ENCODE data around the gene ZNF407.

The ZNF407 gene

DNA sequence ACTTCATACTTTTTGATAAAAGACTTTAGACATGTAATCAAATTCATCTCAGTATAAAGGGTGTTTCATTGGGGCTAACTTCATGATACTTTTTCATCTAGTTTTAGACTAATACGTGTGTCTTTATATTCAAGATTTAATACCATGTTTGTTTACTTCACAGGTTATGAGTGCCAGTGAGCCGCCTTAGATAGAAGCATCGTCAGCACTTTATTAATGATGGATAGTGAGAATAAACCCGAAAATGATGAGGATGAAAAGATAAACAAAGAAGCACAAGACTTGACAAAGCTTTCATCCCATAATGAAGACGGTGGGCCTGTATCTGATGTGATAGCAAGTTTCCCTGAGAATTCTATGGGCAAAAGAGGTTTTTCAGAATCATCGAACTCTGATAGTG, 33.1 kb downstream of the ZNF407 start:
- no peak for DNase-seq

DNA sequence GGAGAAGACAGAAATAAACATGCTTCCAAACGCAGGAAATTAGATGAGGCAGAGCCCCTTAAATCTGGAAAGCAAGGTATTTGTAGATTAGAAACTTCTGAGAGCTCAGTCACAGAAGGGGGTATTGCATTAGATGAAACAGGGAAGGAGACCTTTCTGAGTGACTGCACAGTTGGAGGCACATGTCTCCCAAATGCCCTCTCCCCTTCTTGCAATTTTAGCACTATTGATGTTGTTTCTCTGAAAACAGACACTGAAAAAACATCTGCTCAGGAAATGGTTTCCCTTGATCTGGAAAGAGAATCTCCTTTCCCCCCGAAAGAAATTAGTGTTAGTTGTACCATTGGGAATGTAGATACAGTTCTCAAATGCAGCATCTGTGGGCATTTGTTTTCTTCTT, 33.5 kb downstream of the ZNF407 start:
- no peak for DNase-seq

DNA sequence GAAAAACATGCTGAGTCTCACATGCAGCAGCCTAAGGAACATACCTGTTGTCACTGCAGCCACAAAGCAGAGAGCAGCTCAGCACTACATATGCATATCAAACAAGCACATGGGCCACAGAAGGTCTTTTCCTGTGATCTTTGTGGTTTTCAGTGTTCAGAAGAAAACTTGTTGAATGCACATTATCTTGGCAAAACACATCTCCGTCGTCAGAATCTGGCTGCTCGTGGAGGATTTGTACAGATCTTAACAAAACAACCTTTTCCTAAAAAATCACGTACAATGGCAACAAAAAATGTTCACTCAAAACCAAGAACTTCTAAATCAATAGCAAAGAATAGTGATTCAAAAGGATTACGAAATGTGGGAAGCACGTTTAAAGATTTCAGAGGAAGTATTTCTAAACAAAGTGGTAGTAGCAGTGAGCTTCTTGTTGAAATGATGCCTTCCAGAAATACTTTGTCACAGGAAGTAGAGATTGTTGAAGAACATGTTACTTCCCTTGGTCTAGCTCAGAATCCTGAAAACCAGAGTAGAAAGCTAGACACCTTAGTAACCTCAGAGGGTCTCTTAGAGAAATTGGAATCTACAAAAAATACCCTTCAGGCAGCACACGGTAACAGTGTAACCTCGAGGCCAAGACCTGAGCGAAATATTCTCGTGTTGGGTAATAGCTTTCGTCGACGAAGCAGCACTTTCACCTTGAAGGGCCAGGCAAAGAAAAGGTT, 34.1 kb downstream of the ZNF407 start:
- peak in 1 of 5 experiments; percentile 87 for DNase-seq

DNA sequence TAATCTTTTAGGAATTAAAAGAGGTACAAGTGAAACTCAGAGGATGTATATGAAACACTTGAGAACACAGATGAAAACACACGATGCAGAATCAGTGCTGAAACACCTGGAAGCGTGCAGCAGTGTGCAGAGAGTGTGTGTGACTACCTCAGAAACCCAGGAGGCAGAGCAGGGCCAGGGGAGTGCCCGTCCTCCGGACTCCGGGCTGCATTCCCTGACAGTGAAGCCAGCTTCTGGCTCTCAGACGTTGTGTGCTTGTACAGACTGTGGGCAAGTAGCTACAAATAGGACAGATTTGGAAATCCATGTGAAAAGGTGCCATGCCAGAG, 34.6 kb downstream of the ZNF407 start:
- DNase-seq = no peak

DNA sequence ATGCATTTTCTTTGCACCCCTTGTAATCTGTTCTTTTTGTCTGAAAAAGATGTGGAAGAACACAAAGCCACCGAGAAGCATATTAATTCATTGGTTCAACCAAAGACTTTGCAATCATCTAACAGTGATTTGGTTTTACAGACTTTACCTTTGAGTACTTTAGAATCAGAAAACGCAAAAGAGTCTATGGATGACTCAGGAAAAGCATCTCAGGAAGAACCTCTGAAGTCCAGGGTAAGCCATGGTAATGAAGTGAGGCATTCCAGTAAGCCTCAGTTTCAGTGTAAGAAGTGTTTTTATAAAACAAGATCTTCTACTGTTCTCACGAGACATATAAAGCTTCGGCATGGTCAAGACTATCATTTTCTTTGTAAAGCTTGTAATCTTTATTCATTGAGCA, 35.2 kb downstream of the ZNF407 start:
- DNase-seq = no peak

DNA sequence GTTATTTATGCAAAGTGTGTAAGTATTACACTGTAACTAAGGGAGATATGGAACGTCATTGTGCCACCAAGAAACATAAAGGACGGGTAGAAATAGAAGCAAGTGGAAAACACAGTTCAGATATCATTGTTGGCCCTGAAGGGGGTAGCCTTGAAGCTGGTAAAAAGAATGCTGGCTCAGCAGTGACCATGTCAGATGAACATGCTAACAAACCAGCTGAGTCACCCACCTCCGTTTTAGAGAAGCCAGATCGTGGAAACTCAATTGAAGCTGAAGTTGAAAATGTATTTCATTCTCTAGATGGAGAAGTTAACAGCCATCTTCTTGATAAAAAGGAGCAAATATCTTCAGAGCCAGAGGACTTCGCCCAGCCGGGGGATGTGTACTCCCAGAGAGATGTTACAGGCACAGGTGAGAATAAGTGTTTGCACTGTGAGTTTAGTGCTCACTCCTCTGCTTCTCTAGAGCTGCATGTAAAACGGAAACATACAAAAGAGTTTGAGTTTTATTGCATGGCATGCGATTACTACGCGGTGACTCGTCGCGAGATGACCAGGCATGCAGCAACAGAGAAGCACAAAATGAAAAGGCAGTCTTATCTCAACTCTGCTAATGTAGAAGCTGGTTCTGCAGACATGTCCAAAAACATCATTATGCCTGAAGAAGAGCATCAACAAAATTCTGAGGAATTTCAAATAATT, 36.1 kb downstream of the ZNF407 start:
- DNase-seq = no peak

DNA sequence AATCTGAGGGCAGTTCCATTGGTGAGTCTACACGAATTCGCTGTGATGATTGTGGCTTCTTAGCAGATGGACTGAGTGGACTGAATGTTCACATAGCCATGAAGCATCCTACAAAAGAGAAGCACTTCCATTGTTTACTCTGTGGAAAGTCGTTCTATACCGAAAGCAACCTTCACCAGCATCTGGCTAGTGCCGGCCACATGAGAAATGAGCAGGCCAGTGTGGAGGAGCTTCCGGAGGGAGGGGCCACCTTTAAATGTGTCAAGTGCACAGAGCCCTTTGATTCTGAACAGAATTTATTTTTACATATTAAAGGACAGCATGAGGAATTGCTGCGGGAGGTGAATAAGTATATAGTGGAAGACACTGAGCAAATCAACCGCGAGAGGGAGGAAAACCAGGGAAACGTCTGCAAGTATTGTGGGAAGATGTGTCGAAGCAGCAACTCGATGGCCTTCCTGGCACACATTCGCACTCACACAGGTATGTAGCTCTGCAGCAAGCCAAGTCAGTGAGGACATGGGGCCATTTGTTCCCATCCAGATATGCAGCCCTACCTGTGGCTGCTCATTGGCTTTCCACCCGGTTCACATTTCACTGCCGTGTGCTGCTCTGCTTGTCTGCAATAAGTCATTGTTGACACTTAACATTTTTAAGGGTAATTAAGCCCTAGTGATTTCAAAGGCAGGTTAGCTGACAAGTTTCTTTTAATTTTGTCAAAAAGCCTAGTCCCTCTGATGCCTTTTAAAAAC, 37.7 kb downstream of the ZNF407 start:
- no peak for DNase-seq

DNA sequence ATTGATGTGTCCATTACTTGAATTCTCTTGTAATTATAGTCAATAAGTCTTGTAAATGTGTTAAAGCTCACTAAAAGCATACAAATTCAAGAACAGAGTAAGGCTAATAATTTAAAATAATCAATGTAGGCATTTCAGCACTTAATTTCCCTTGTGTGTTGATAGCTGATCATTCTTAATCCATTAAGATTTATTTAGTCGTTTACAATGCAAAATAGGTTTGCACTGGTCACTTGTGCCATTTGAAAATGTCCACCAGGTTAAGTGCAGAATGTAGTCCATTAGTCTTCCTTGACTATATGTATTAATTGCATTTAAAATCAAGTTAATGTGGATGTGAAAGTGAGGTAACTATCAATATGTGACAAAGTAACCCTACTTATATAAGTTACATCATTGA, 39.4 kb downstream of the ZNF407 start:
- DNase-seq = no peak

DNA sequence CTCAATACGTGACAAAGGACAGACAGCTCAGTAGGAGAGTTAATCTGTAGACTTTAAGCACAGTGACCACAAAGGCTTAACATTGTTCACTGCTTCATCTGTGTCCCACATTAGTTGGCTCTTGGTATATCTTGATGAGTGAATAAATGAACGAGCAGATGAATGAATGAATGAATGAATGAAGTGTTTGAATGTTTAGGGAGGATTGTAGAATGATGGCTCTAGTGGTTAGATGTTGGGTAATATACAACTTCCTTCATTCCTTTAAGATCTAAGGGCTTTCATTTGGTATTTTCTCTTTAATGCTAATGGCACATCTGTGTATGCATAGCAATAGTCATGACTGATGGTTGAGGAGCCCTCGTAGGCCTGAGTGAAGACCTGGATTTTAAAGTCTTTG, 40.5 kb downstream of the ZNF407 start:
- no peak for DNase-seq

DNA sequence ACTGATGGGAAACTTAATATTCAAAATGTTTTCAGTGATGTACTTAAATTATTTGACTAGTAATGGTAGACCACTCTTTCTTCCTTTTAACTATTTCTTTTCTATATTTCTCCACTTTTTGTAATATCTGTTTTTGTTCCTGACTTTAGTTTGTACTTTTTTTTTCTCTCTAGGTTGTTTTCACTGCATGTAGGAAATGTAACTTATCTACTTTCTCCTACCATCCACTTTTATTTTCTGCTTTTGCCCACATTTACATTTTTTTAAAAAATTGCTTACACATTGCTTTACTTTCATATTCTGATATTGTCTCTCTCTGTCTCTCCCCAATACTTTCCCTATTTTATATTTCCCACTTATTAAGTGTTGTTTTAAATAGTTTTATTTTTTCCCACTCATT, 47.0 kb downstream of the ZNF407 start:
- no peak for DNase-seq

DNA sequence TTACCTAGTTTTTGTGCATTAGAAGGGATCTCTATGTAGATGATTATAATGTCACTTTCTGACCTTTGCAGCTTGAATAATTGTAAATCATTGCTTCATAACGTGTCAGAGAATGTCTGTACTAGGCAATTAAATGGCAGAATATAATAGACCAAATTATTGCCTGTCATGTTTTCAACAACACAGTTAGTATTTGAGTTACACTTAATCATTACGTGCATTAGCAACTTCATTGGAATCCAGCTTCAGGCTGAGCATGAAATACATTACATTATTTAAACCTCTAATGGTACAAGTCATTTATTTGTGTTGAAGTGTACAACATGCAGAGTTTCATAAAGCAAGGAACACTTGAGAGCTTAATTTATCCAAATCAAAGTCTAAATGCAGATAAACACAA, 48.0 kb downstream of the ZNF407 start:
- no peak for DNase-seq

DNA sequence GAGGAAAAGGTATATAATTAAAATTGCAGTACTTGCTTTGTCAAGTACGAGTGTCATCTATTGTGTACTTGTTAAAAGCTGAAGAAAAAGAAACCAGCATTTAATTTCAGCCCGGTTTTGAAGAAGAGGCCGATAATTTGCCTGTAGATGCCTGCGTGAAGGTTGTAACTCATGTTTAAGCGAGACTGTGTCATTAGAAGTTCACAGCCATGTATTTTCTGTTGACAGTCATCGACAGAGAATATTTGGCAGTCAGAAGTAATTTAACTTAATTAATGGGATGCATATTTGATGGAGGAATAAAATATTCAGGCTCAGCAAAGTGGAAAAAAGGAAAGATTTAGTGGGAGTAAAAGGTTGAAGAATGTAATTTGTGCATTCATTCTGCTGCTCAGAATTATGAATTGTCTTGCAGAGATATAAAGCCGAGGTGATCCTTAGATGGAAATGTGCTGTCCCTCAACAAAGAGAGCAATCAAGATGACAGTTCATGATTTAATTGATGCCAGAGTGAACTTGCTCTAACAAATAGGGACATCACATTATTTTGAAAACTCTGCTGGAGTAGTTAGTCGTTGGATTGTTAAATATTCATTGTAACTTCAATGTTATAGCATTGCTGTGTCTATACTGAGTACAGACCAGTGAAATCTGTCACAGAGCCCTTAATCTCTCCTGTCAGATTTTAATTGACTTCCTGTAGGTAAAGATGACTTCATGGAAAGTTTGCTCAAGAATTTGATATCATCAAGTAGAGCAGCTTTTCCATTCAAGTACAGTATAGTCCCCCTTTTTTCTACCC, 53.9 kb downstream of the ZNF407 start:
- peak in 1 of 5 experiments; percentile 12 for DNase-seq

DNA sequence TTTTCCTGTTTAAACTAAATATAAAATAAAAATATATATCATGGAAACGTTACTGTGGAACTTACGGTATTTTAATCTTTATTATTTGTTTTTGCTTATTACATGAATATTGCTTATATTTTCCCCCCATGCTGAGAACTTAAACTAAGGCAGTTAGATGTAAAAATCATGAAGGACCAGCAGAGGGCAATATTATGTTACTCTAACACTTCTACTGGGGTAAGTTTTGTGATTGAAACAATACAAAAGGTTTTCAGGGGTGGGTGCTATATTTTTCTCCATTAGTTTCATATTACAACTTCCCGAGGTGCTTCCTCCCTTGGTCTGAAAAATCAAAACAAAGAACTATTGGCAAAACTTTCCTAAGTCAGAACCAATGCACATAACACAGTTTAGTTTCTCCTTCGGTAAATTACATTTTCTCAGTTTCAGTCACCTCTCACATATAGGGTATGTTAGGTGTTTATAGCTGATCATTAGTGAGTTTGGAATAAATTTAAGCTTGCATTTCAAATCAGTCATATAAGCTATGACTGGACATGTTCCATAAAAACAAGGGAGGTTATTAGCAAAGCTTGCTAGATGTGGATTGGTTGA, 54.8 kb downstream of the ZNF407 start:
- peak in 1 of 5 experiments; percentile 48 for DNase-seq

DNA sequence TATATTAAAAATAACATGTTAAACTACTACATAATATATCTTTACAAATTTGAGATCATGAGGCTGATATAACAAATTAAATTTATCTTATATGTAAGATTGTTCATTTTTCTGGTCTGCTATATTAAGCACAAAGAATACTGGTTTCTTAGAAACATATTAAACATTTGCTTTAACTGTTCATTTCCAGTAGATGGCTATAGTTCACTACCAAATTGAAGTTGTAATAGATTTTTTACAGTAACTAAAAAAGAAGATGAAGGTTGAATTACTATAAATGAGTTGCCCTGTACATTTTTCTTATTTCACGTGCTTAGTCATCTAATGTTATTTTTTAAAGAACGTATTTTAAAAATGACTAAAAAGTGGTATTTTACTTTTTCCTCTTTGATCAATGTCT, 57.0 kb downstream of the ZNF407 start:
- DNase-seq = peak in 1 of 5 experiments; percentile 36

DNA sequence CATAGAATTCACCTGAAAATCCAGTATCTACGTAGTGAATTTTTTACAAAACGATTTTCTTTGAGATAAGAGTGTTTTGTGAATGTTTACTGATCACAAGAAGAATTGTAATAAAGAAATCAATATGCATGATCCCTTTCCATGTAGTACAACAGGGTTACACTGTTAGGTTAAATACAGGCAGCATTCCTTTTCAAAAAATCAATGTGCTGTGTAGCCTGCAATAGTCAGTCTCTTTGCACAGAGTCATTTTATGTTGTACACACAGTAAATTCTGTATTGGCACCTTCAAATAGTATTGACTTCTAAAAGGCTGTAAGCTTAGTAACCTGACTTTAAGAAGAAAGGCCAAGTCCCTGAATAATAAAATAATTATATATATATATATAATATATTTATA, 63.3 kb downstream of the ZNF407 start:
- DNase-seq = no peak

DNA sequence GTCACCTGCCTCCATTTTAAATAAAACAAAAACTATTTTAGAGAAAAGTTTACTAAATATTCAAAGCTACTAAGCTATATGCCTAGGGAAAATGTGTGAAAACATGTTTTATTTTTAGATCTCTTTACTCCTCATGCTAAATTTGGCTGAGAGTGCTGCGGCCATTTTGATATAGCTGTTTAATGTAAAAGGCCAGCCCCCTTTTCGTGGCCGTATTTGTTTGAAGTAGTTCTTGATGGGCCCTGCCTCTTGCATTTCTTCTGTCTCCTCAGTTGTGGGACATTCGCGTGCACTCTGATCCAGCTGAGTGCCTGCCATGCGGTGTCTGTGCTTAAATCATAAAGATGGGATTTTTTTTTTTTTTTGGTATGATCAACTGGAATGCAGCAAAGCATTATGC, 64.0 kb downstream of the ZNF407 start:
- DNase-seq = no peak

DNA sequence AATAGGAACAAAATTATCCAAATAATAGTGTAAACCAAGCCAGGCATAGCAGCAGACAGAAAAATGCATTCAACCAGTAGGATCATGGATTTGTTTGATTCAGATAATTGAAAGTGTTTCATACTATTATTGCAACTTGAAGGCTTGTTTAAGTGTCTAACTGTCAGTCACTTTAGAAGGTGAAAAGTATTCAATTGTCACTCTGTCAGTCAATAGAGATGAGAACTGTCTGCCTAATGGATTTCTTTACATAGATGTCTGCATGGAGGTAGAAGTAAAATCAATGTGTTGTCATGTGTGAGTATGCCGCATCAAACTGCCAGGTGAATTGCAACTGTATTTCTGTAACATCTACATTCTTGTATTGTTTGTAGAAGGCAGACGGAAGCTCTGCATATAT, 65.0 kb downstream of the ZNF407 start:
- DNase-seq = no peak

DNA sequence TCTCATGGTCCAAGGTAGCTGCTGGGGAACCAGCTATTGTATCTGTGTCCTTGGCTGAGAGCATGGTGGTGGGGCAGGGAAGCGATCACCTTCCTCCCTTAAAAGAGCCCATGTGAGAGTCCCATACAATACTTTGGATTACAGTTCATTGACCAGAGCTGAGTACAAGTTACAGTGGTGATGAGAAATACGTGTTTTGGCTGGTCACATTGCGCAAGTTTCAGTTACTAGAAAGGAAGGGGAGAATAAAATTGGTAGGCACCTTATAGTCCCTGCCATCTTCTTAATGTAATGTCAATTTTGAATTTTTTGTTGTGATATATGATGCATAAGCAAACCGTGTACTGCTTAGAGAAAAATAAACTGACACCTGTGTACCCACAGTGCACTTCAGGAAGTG, 67.7 kb downstream of the ZNF407 start:
- no peak for DNase-seq

DNA sequence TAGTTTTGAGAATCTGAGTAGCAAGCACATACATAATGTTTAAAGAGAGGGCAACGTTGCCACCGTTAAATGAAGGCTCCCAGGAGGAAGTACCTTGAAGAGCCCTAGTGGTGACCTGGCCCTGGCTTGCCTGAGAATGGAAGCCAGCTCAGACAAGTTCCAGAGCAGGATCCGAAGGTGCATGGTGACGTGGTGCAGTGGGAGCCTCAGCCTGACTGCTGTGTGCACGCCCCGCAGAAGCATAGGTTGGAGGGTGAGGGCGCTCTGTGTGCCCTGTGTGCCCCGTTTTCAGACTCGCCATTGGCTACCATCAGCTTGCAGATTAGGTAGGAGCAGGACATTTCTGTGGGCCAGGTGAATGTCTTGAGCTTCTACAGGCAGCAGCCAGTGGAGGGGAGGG, 68.2 kb downstream of the ZNF407 start:
- no peak for DNase-seq

DNA sequence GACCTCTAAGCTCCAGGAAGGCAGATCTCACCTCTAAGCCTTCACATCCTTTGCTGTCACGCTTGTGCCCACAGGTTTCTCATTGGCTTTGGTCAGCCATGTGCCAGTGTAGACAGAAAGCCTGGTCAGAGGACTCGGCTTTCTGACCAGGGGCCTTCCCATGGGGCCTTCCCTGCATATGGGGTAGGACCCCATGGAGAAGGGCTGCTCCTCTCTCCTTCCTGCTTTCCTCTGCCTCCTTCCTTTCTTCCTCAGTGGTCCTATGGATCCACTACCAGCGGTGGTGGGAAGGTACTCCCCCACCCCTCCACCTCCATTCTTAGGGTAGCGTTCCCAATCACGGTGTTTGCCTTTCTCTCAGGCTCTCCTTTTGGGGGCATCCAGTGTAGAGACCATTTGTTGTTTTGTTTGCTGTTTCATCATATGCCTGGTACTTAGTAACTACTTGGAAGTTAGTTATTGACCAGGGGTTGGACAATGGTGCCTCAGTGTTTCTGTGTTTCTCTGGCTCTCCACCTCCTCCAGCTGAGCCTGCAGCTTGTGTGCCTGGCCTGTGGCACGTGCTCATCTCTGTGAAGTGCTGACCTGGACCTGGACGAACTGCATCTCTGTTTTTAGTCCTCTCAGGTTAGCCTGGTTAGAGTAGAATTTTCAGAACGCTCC, 71.6 kb downstream of the ZNF407 start:
- DNase-seq = no peak

DNA sequence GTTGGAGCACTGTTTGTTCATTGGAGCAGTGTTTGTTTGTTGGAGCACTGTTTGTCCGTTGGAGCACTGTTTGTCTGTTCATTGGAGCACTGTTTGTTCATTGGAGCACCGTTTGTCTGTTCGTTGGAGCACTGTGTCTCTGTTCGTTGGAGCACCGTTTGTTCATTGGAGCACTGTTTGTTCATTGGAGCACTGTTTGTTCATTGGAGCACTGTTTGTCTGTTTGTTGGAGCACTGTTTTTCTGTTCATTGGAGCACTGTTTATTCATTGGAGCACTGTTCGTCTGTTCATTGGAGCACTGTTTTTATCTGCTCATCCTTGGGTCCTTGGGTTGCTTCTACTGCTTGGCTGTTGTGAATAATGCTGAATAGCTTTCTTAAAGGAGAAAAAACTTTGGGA, 74.7 kb downstream of the ZNF407 start:
- DNase-seq = no peak

DNA sequence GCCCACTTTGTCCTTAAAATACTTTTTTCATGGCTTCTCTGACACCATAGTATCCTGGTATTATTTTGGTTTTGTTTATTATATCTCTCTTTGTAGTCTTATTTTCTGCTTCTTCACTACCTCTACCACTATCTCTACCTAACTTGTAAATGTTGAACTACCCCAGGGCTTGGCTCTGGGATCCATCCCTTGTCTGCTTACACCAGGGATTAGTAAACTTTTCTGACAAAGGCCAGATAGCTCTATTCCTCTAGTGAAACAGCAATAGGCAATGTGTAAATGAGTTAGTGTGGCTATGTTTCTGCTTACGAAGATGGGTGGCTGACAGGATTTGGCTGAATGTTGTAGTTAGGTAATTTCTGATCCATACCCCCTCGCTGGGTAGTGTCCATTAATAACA, 76.8 kb downstream of the ZNF407 start:
- no peak for DNase-seq

Measured in T-helper 2 cell (primary cell).